Renal cortex interstitium (tissue), 11 donors: ENCODE results near the gene TXNDC15. TPM values are rescaled to one million over a fixed set of nuclear protein-coding genes. Genes with fewer than 3 reads are reported as not detected.
"Not testable (repeated sequence)": the region's sequence is repeated elsewhere in the genome, so short reads cannot be mapped to it uniquely, and the experiment has no call there.

ENCODE experiments used
- DNase-seq, 11 donors: peaks; one replicate each; pipeline ENCODE4 v3.0.0-alpha.2; 2013; ENCODE audit warnings: low read depth in 9 of 11, low spot score in 4 of 11; ENCODE audit errors: extremely low read depth in 1 of 11
- polyA plus RNA-seq, 3 donors: library from polyadenylated mRNA; unstranded; fragments of 120-200 nt; gene quantifications; one replicate each; pipeline ENCODE4 v1.2.1, GENCODE V29; 2013; ENCODE audit not compliant: insufficient read length in 3 of 3

Gene TXNDC15
- polyA plus RNA-seq, 3 donors: 80.0 to 89.5 (median 82.3) TPM

DNA sequence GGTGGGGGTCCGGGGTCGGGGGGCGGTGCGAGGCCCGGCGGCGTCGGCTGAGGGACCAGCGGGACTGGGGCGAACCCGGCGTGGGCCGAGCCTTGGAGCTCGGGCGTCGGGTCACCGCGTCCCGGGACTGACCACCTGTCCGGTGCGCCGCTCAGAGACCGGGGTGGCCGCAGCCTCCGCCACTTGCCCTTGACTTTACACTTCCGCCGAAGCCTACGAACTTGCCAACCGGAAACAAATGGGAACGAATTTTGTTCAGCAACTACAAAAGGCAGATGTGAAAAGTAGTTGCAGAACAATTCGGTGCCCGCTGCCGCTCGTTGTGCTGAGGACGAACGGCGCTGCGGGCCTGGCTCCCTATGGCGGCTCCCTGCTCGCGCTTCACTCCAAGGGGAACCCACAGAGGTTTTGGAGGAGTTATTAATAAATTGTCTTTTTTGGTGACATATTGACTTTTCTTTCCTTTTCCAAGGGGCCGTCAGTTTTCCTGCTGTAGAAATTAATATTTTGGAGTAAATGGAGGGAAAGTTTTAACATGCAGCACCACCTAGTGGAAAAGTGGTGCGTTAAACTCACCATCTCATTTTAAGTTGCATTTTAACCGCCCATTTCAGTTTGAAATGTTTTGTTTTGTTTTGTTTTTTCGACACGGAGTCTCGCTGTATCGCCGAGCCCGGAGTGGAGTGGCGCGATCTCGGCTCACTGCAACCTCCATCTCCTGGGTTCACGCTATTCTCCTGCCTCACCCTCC lies 31.2 kb downstream of the TXNDC15 start:
- peak; percentile 52 to 84 (median 66) for DNase-seq

DNA sequence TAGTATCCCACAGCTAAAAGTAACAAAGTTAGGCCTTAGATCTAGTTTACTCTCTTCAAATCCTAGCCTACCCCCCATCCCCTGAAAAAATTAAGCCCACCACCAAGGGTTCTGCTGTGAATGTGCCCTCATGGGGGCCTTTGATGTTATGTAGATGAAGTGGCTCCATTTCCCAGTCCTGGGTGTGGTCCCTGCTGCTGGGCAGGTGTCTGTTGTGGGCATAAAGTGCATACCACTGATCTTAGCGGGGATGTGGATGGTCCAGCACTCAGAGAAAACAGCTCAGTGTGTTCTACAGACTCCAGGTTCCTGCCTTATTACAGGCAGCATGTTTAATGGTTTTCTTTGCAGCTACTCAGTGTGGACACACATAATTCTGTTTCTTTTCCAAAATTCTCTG lies 32.6 kb downstream of the TXNDC15 start:
- DNase-seq: no peak

DNA sequence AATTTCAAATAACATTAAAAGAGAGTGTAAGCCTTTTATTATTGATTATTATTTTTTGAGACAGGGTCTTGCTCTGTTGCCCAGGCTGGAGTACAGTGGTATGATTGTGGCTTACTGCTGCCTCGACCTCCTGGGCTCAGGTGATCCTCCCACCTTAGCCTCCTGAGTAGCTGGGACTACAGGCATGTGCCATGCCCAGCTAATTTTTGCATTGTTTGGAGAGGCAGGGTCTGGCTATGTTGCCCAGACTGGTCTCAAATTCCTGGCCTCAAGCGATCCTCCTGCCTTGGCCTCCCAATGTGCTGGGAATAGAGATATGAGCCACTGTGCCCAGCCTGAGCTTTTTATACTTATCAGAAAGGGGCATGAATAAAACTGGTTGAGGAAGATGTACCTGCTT lies 36.6 kb downstream of the TXNDC15 start:
- not testable (repeated sequence) for DNase-seq

DNA sequence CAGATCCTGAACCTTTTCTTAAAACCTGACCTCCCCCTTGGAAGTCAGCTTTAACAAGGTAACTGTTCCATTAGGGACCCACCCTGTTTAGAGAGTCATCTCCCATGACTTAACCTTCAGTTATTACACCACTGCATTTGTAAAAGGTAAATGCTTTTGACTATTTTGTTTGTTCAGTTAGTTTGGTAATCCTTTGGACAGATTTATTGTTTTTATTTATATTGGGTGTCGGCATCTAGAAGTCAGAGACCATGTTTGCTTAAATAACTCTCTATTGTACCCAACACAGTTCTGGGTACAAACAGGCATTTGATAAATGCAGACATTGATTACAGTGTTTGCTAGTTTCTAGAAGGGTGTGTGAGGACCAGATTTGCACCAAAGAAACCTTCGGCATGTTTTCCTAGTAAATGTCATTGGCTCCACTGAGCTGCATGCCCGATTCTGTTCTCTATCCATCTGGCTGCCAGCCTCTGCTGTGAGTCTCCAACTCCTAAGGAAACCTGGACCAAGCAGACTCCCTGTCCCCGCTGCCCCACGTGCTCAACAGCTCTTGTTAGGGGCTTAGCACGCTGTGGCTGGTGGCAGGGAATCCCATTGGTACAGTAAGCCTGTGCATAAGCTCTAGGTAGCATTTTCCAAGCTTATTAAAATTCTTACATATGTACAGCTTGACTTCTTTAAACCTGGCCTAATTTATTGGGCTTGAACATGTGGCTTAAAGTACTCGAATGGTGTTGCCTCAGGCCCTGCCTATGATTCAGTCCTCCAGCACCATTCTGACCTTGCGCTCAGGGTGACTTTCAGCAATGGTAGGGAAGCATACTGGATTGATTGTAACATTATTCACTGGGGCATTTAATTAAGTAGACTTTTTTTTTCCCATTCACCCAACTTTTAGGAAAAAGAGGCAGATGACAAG lies 37.4 kb downstream of the TXNDC15 start:
- DNase-seq: no peak

GRCh38 chr5:134913254-134913653 lies 39.1 kb downstream of the TXNDC15 start:
- DNase-seq: no peak

GRCh38 chr5:134913795-134914194 lies 39.6 kb downstream of the TXNDC15 start:
- DNase-seq: no peak

DNA sequence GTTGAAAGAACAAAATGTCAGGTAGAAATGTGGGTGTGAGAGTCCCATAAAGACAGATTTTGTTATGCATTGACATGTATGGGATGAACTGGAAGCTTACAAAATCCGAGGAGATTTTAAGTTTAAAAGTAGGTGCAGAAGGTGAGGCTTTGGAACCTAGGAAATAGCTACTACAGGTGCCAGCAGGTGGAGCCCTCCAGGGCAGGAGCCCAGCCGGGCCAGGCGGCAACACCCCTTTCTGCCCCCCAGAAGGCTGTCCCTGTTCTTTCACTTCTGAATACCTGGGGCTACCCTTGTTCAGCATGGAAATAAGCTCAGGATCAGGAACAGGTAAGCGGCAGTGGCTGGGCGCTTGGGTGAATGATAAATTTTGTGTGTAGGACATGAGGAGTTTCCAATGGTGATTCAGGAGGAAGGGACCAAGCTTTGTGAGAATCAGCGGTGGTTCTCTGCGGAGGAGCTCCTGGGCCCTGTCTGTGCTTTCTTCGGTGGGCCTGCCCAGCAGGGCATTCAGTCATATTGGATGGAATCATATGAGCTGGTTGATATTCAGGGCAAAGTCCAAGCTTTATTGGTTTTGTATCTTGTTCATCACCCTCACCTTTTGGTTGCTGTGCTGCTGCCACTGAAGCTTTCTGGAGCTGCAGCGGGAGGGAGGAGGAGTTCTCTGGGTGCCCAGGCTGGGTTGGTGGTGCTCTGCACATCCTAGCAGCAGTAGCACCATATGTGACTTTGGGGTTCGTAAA lies 43.1 kb downstream of the TXNDC15 start:
- no peak for DNase-seq

- DNase-seq: no peak
Observed at GRCh38 chr5:134918861-134919260, 44.7 kb downstream of the TXNDC15 start.

DNA sequence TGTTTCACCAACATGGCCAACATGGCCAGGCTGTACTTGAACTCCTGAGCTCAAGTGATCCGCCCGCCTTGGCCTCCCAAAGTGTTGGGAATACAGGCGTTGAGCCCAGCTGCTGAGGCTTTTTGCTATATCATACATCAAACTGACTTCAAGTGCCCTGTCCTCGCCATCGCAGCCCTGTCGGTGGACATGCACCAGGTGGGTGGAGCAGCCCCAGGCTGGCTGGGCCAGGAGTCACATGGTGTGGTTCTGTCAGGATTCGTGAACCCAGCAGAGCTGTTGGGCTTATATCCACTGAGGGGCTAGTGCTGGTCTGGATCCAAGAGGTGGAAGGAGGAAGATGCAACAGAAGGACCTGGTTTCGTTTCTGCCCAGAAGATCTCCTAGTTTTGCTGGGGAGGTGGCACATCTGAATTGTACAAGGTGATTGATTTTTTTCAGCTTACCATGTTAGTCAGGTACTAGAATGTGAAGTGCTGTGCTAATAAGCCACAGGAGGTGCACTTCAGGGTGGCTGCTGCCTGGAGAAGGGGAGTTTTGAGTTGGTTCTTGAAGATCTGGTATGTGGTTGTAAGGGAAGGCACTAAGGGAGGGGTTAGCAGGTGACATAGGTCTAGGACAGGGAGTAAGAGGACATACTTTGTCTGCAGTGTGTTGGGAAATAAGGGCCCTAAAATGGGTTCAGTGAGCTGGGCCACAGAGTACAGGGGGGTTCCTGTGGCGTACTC lies 46.8 kb downstream of the TXNDC15 start:
- DNase-seq: no peak

GRCh38 chr5:134932508-134932907 lies 58.3 kb downstream of the TXNDC15 start:
- DNase-seq: no peak

DNA sequence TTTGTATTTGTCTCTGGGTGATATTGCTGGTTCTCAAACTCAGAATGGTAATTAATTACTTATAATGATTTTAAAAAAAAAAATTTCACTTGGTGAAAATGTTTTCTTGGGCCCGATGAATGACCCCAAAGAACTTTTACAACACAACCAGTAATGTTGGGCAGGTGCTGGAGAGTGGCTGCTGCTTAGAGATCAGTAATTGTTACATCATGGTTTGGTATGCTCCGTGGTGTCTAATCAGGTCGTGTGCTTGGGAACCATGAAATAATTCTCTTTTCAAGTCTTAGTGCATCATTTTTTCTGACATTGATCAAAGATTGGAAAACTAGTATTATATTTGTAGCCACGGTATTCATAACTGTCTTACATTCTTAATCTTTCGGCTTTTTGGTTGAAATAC lies 60.0 kb downstream of the TXNDC15 start:
- DNase-seq: no peak

GRCh38 chr5:134935711-134936602 lies 61.8 kb downstream of the TXNDC15 start:
- DNase-seq: no peak

DNA sequence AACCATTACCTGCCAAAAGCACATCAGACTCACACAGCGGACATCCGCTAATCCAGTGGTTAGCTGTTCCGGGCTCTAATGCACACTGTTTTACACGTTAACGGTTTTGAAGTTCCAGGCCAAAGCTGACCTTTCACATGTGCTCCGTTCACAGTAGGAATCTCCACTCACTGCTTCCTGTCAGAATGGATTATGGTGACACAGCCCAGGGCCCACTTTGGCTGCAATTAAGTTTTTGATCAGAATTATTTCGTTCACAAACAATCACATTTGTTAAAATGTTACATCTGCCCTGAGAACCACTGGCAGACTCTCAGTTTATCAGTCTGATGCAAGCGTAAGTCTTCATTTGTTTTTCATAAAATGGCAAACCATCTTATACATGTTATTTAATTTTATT lies 63.4 kb downstream of the TXNDC15 start:
- no peak for DNase-seq

- DNase-seq: no peak
Observed at GRCh38 chr5:134938030-134938429, 63.9 kb downstream of the TXNDC15 start.

GRCh38 chr5:134939500-134939899 lies 65.3 kb downstream of the TXNDC15 start:
- no peak for DNase-seq

DNA sequence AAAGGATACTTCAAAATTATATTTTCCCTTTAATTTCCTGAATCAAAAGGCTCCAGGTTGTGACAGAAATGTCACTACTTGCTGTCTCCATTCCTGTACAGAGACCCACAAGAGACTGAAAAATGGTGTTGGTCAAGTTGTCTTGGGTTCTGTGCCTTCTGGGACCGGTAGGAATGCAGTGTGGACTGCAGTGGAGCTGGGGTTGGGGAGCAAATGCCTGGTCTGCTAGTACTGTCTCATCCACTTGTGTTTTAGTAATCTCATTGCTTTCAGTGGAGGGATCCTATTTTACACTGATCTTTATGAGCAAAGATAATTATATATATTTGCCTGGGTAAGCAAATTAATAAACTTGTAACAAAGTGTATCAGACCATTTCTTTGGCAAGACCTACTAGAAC lies 69.4 kb downstream of the TXNDC15 start:
- no peak for DNase-seq

GRCh38 chr5:134944630-134945029 lies 70.5 kb downstream of the TXNDC15 start:
- no peak for DNase-seq

DNA sequence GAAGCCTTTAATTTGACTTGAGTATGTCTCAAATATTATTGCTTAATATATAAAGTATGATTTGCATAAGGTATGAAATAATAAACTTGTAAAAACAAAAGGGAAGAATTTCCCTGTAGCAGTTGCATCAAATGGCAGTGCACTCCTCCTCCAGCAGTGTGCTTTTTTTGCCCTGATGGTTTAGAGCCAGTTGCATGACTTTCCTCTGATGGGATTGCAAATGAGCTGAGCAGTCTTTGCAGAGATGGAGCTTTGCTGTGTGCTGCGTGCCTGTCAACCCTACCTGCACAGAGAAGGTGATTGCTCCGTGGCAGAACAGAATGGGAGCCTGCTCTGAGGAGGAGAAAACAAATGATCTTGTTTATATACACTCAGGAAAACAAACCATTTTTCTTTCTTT lies 70.9 kb downstream of the TXNDC15 start:
- no peak for DNase-seq
